GM12873 (cell line): ENCODE data around the gene NAT10.

Source experiments
- CTCF ChIP-seq: IDR thresholded peaks from 2 replicates; pipeline ENCODE4 v1.5.1; 2012; ENCODE audit warnings: low read depth, mild to moderate bottlenecking, moderate library complexity, low read length, control low read depth; ENCODE audit not compliant: insufficient read depth; ENCODE audit errors: missing control alignments

Gene NAT10

GRCh38 chr11:34146411-34146810 lies 41.0 kb downstream of the NAT10 start:
- TF ChIP-seq CTCF: no peak

- no peak for TF ChIP-seq CTCF
These were observed 41.4 kb downstream of the NAT10 start for GRCh38 chr11:34146866-34147265.

GRCh38 chr11:34147581-34147980 lies 42.2 kb downstream of the NAT10 start:
- no peak for TF ChIP-seq CTCF

GRCh38 chr11:34148504-34149165 lies 43.2 kb downstream of the NAT10 start:
- no peak for TF ChIP-seq CTCF

GRCh38 chr11:34149274-34149673 lies 43.8 kb downstream of the NAT10 start:
- TF ChIP-seq CTCF: no peak

GRCh38 chr11:34149786-34150185 lies 44.4 kb downstream of the NAT10 start:
- TF ChIP-seq CTCF: peak; percentile 43

- no peak for TF ChIP-seq CTCF
These were observed 45.2 kb downstream of the NAT10 start for GRCh38 chr11:34150494-34151151.
